Smooth muscle cell (in vitro differentiated cells): ENCODE measurements around the gene PTTG1IP. TPM values are rescaled to one million over a fixed set of nuclear protein-coding genes. Genes with fewer than 3 reads are reported as not detected.
"Not testable (repeated sequence)": the region's sequence is repeated elsewhere in the genome, so short reads cannot be mapped to it uniquely, and the experiment has no call there.

Source experiments
- DNase-seq: peaks from one replicate; lab custom pipeline; 2025; ENCODE audit not compliant: unreplicated experiment; lab: John Stamatoyannopoulos, UW
- H2AFZ ChIP-seq: fragments of 200-600 bp; sonication (generic); 2 replicates; pipeline ENCODE4 v1.6.0; 2016; ENCODE audit warnings: antibody characterized with exemption, low read depth, mild to moderate bottlenecking
- H3F3A ChIP-seq: fragments of 200-600 bp; sonication (generic); 2 replicates; pipeline ENCODE4 v1.6.0; 2017; ENCODE audit warnings: antibody characterized with exemption, low read depth
- H3K27ac ChIP-seq: fragments of 200-600 bp; sonication (generic); 2 replicates; pipeline ENCODE4 v1.5.1; 2016; ENCODE audit warnings: low read depth, mild to moderate bottlenecking
- H3K27me3 ChIP-seq: fragments of 200-600 bp; sonication (generic); 2 replicates; pipeline ENCODE4 v1.6.1; 2016; ENCODE audit warnings: low read depth, mild to moderate bottlenecking
- H3K36me3 ChIP-seq: fragments of 200-600 bp; sonication (generic); 2 replicates; pipeline ENCODE4 v1.5.1; 2016; ENCODE audit warnings: low read depth
- H3K4me1 ChIP-seq: fragments of 200-600 bp; sonication (generic); 2 replicates; pipeline ENCODE4 v1.5.1; 2016; ENCODE audit warnings: low read depth
- H3K4me2 ChIP-seq: fragments of 200-600 bp; sonication (generic); 2 replicates; pipeline ENCODE4 v1.6.0; 2016; ENCODE audit warnings: mild to moderate bottlenecking
- H3K4me3 ChIP-seq: fragments of 200-600 bp; sonication (generic); 2 replicates; pipeline ENCODE4 v1.5.1; 2016; ENCODE audit warnings: mild to moderate bottlenecking
- H3K79me2 ChIP-seq: fragments of 200-600 bp; sonication (generic); 2 replicates; pipeline ENCODE4 v1.6.0; 2016; ENCODE audit warnings: low read depth, mild to moderate bottlenecking
- H3K9ac ChIP-seq: fragments of 200-600 bp; sonication (generic); 2 replicates; pipeline ENCODE4 v1.6.0; 2016; ENCODE audit warnings: low read depth
- H3K9me3 ChIP-seq: fragments of 200-600 bp; sonication (generic); replicated peaks from 2 replicates; pipeline ENCODE4 v1.5.1; 2016; ENCODE audit warnings: low read depth
- H4K20me1 ChIP-seq: fragments of 200-600 bp; sonication (generic); 2 replicates; pipeline ENCODE4 v1.6.0; 2016; ENCODE audit warnings: low read depth
- WGBS: methylation state at CpG from one replicate; pipeline ENCODE4 v1.1.7; 2016; ENCODE audit warnings: low lambda C conversion rate; 5-methylcytosine and 5-hydroxymethylcytosine counted together
- polyA plus RNA-seq: library from polyadenylated mRNA; unstranded; fragments of >200 nt; fragmentation: Nextera tagmentation; extraction: Ambion mirVana; gene quantifications from 2 replicates; pipeline ENCODE4 v1.2.1, GENCODE V29; 2016
- total RNA-seq: library from RNA; depleted of rRNA; stranded (reverse); fragments of >200 nt; gene quantifications from 2 replicates; pipeline ENCODE4 v1.2.3, GENCODE V29; 2014
- TF ChIP-seq, protein P1 (sequence below): fragments of 200-600 bp; sonication (generic); IDR thresholded peaks from 2 replicates; pipeline ENCODE4 v1.5.1; 2017; ENCODE audit warnings: borderline replicate concordance, mild to moderate bottlenecking, antibody characterized with exemption; ENCODE audit not compliant: insufficient read depth, poor library complexity, severe bottlenecking

The PTTG1IP gene
- total and polyA plus RNA-seq, 2 experiments from 2014 or later: 331 to 340 TPM

DNA sequence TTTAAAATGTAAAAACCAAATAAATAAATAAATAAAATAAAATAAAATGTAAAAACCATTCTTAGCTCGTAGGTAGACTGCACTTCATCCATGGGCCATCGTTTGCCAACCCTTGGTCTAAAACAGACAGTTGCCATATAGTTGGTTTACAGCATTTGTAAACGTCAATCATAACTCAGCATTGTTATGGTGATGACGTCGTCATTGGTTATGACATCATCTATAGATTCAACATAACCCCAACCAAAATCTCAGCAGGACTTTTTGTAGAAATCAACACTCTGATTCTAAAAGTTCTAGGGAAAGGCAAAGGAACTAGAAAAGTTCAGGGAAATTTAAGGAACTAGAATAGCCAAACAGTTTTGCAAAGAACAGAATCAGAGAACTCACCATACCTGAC lies 39.8 kb downstream of the PTTG1IP start:
- no peak for DNase-seq
- TF ChIP-seq, protein P1, sequence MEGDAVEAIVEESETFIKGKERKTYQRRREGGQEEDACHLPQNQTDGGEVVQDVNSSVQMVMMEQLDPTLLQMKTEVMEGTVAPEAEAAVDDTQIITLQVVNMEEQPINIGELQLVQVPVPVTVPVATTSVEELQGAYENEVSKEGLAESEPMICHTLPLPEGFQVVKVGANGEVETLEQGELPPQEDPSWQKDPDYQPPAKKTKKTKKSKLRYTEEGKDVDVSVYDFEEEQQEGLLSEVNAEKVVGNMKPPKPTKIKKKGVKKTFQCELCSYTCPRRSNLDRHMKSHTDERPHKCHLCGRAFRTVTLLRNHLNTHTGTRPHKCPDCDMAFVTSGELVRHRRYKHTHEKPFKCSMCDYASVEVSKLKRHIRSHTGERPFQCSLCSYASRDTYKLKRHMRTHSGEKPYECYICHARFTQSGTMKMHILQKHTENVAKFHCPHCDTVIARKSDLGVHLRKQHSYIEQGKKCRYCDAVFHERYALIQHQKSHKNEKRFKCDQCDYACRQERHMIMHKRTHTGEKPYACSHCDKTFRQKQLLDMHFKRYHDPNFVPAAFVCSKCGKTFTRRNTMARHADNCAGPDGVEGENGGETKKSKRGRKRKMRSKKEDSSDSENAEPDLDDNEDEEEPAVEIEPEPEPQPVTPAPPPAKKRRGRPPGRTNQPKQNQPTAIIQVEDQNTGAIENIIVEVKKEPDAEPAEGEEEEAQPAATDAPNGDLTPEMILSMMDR: no peak
- Histone ChIP-seq H3K4me2 (no peak overlapping the region), H4K20me1 (no peaks in the 10 kb centered on the region), H3K27ac (no peak overlapping the region), H2AFZ (no peak overlapping the region), H3K9ac (no peak overlapping the region), H3F3A (no peaks in the 10 kb centered on the region), H3K9me3 (peaks cover 4% of the 10 kb centered on the region), H3K4me3 (no peak overlapping the region), H3K4me1 (no peaks in the 10 kb centered on the region), H3K36me3 (no peaks in the 10 kb centered on the region), H3K79me2 (no peaks in the 10 kb centered on the region), H3K27me3 (no peaks in the 10 kb centered on the region)
- 95% methylated on average over 5 of the region's 5 CpGs for WGBS

- not testable (repeated sequence) for H3K9me3 ChIP-seq, H3K9ac ChIP-seq, H3K4me1 ChIP-seq, H3K27me3 ChIP-seq, H3K36me3 ChIP-seq, H4K20me1 ChIP-seq, H3K27ac ChIP-seq, H3F3A ChIP-seq, H3K79me2 ChIP-seq, H3K4me2 ChIP-seq, DNase-seq, H3K4me3 ChIP-seq, H2AFZ ChIP-seq
- 93% methylated on average over 23 of the region's 23 CpGs for WGBS
These were observed 40.8 kb downstream of the PTTG1IP start for GRCh38 chr21:44832516-44833255.

DNA sequence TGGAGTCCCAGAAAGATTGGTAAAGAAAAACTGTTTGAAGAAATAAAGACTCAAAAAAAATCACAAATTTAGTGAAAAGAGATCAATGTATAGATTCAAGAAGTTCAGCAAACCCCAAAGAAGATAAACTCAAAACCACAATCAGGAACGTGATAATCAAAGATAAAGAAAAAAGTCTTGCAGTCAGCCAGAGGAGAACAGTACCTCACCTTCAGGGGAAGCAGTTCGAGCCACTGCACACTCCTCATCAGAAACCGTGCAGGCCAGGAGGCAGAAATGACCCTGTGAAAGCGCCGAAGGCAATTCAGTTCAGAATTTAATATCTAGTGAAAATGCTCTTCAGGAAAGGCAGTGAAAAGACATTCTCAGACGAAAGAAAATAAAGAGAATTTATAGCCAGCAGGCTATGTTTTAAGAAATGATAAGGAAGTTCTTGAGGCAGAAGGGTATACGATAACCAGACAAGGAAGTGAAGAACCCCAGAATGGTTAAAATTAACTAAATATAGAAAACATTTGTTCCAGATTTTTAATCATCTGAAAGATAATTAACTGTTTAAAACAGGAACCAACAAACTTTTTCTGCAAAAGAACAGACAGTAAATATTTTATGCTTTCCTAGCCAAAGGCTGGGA lies 42.1 kb downstream of the PTTG1IP start:
- Histone ChIP-seq H3K4me2 (no peak overlapping the region), H3K36me3 (no peaks in the 10 kb centered on the region), H3K27ac (no peak overlapping the region), H3F3A (no peaks in the 10 kb centered on the region), H3K4me3 (no peak overlapping the region), H3K79me2 (no peaks in the 10 kb centered on the region), H4K20me1 (no peaks in the 10 kb centered on the region), H3K27me3 (no peaks in the 10 kb centered on the region), H2AFZ (no peak overlapping the region), H3K9me3 (peaks cover 6% of the 10 kb centered on the region), H3K4me1 (no peaks in the 10 kb centered on the region), H3K9ac (no peak overlapping the region)
- no peak for DNase-seq
- 68% methylated on average over 7 of the region's 7 CpGs for WGBS
- TF ChIP-seq, protein P1: no peak

GRCh38 chr21:44829507-44830092 lies 43.9 kb downstream of the PTTG1IP start:
- no peak overlapping the region for H2AFZ ChIP-seq
- no peak overlapping the region for H3K4me2 ChIP-seq
- TF ChIP-seq, protein P1: no peak
- WGBS: 90% methylated on average over 2 of the region's 2 CpGs
- no peaks in the 10 kb centered on the region for H3K36me3 ChIP-seq
- H4K20me1 ChIP-seq: no peaks in the 10 kb centered on the region
- H3K9me3 ChIP-seq: peaks cover 6% of the 10 kb centered on the region
- no peaks in the 10 kb centered on the region for H3K27me3 ChIP-seq
- no peak overlapping the region for H3K27ac ChIP-seq
- DNase-seq: no peak
- H3K79me2 ChIP-seq: no peaks in the 10 kb centered on the region
- H3K4me3 ChIP-seq: no peak overlapping the region
- H3F3A ChIP-seq: no peaks in the 10 kb centered on the region
- H3K4me1 ChIP-seq: no peaks in the 10 kb centered on the region
- no peak overlapping the region for H3K9ac ChIP-seq
